Measurements from ENCODE around the gene OR9I1.

OR9I1 gene, protein sequence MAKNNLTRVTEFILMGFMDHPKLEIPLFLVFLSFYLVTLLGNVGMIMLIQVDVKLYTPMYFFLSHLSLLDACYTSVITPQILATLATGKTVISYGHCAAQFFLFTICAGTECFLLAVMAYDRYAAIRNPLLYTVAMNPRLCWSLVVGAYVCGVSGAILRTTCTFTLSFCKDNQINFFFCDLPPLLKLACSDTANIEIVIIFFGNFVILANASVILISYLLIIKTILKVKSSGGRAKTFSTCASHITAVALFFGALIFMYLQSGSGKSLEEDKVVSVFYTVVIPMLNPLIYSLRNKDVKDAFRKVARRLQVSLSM

GRCh38 chr11:58125469-58125868 is at the start of gene OR9I1:
Gene OR9I1 (minus strand): TSS chr11:58125530. CDS start chr11:58119444, 6,086 bp downstream.
- DNase-seq: no peak

- no peak for DNase-seq
Measured at GRCh38 chr11:58165504-58166106, 40.3 kb upstream of the OR9I1 start.

- no peak for DNase-seq
Measured at GRCh38 chr11:58164990-58165389, 39.7 kb upstream of the OR9I1 start.

DNA sequence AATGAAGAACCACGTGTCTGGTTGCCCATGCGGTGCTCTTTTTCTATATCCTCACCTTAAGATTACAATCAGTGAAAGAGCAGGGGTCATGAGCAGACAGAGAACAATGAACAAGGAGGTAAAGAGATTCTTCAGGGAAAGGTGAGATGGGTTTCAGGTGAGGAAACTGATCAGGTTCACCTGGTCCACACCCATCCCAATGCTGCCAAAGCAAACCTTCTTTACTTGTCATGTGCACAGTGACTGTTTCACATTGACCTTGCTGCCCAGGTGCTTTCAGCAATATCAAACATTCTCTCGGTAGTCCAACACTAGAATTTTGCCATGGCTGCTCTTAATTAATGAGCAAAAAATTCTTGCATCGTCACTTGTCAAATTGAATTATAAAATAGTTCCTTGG is 39.1 kb upstream of the OR9I1 start:
- no peak for DNase-seq

DNA sequence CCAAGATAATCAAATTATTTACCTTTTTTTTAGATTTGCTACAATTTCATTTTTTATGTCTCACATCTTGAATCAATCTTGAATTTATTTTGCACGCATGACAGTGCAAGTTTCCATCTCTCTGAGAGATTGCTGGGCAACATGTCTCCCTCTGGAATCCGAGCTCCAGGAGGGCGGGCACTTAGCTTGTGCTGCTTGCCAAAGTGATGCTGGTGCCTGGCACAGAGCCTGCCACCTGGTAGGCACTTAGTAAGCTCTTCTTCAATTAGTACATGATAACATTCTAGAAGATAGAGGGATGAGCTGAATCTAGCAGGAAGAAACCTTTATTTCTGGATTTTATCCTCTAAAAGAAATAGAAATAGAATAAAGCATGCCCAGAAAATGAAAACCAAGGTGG is 27.5 kb upstream of the OR9I1 start:
- no peak for DNase-seq

GRCh38 chr11:58142761-58143160 is 17.4 kb upstream of the OR9I1 start:
- no peak for DNase-seq

DNA sequence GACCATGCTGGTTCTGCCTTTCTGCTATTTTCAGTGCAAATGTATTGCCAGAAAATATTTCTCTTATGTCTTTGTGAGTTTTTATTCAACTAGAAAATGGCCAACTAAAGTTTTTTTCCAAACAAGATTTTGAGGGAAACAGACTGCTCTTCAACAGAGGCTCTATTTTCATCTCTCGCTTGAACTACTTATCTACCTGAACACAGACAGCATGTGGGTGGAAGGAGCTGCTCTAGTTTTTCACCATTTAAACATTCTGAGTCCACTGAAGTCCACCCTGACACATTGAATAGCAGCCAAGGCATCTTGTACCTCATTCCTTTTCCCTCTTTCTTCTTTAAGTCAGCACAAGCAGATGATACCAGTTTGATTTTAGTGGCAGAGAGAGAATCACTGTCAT is 9.8 kb upstream of the OR9I1 start:
- DNase-seq: no peak

GRCh38 chr11:58134151-58134550 is 8.8 kb upstream of the OR9I1 start:
- no peak for DNase-seq

- DNase-seq: no peak
Measured at GRCh38 chr11:58133309-58134076, 8.2 kb upstream of the OR9I1 start.

GRCh38 chr11:58127350-58127749 is 2.0 kb upstream of the OR9I1 start:
- no peak for DNase-seq

GRCh38 chr11:58121096-58121495 is 4.2 kb downstream of the OR9I1 start:
- DNase-seq: no peak

GRCh38 chr11:58097437-58097836 is 27.9 kb downstream of the OR9I1 start:
- no peak for DNase-seq

- DNase-seq: no peak
Measured at GRCh38 chr11:58086528-58086927, 38.8 kb downstream of the OR9I1 start.

- DNase-seq: no peak
Measured at GRCh38 chr11:58075781-58076180, 49.5 kb downstream of the OR9I1 start.

DNA sequence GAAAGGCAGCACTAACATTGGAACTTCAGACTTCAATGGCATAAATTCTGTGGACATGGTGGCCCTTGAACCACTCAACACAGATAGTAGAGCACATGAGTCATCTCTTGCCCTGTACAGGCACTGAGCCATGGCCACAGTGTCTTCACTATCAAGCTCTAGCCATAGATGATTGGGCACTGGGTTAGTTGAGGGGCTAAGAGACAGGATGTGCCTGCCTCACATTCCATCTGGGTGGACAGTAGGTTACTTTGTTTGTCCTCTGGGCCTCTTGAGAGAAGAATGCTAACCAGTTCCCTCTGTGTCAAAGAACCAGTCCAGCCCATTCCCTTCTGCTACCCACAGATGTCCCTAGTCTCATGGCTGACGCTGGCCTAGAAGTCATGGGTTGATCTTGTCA is 54.7 kb downstream of the OR9I1 start:
- no peak for DNase-seq

DNA sequence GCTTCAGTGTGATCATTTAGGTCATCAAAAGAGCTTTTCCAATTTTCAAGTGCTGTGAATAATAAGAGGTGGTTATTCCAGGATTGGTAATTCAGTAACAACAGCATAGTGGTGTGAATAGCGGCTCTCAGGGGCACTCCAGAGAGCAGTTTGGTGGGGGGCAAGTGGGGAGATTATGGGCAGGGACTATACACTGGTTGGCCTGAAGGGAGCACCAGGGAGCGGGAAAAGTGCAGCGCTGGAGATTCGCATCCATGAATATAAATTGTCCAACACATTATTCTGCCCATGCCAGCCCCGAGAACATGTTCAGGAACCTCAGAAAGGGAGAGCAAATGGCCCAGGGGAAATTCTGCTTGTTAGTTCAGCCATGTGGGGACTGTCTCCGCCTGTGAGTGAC is 56.7 kb downstream of the OR9I1 start:
- no peak for DNase-seq

GRCh38 chr11:58067685-58068084 is 57.6 kb downstream of the OR9I1 start:
- DNase-seq: no peak

Data from activated CD4-positive, CD25-positive, alpha-beta regulatory T cell (primary cell).